GM12878 (cell line): ENCODE data around the gene TARS3. TPM values are rescaled to one million over a fixed set of nuclear protein-coding genes. Genes with fewer than 3 reads are reported as not detected.
A peak's percentile ranks its signal among the peaks of the same experiment; 100 is the strongest.

ENCODE experiments used
- ATAC-seq: fragments of 200-7000 bp; cut with Tn5 transposase; 3 replicates; pipeline ENCODE4 v1.9.1; 2020; ENCODE audit warnings: mild to moderate bottlenecking, moderate library complexity
- BruUV-seq: library from RNA; stranded (reverse); fragments of 400-500 nt; replicated peaks from 2 replicates; lab custom pipeline; 2021; lab: Mats Ljungman, UMichigan
- CTCF ChIA-PET: fragments of 300-600 bp; sonication (Branson Sonifier 250); formaldehyde crosslinking; extraction: SDS; loops from one replicate; lab custom pipeline; 2021; ENCODE audit warnings: inconsistent platforms; lab: Yijun Ruan, JAX
- POLR2A ChIA-PET: fragments of 350-600 bp; formaldehyde crosslinking; extraction: SDS; loops from one replicate; lab custom pipeline; 2021; ENCODE audit warnings: inconsistent platforms; lab: Charles Lee
- RAD21 ChIA-PET: fragments of 300-600 bp; sonication (Branson Sonifier 250); formaldehyde crosslinking; loops from one replicate; lab custom pipeline; 2023; ENCODE audit warnings: antibody characterized with exemption; ENCODE audit not compliant: unreplicated experiment; lab: Charles Lee
- SMC1A ChIA-PET: fragments of 300-600 bp; sonication (Branson Sonifier 250); formaldehyde crosslinking; loops from one replicate; lab custom pipeline; 2023; ENCODE audit not compliant: unreplicated experiment, uncharacterized antibody; lab: Charles Lee
- DNase-seq: peaks from one replicate; pipeline ENCODE4 v3.0.0-alpha.2; 2011; ENCODE audit warnings: low read depth, low spot score
- FAIRE-seq: peaks from 3 replicates; lab custom pipeline; 2011; peaks lifted over from hg19 to GRCh38; lab: Jason Lieb, UNC
- H2AFZ ChIP-seq: 2 replicates; pipeline ENCODE4 v1.6.0; 2011; ENCODE audit warnings: low read depth, low read length, control low read depth; ENCODE audit not compliant: control insufficient read depth
- H3K27ac ChIP-seq: 2 replicates; pipeline ENCODE4 v1.5.1; 2011; ENCODE audit warnings: control low read depth; ENCODE audit not compliant: control insufficient read depth, insufficient read depth
- H3K27me3 ChIP-seq, 2 experiments: replicated peaks in 1 of 2; 2 replicates each; pipeline versions ENCODE4 v1.6.0 to v1.6.1; 2011; ENCODE audit warnings: low read length in 1 of 2; ENCODE audit not compliant: control insufficient read depth in 2 of 2, insufficient read depth in 2 of 2
- H3K36me3 ChIP-seq, 2 experiments: 2 replicates each; pipeline ENCODE4 v1.5.1; 2011; ENCODE audit warnings: low read length in 1 of 2; ENCODE audit not compliant: control insufficient read depth in 2 of 2, insufficient read depth in 2 of 2
- H3K4me1 ChIP-seq: 2 replicates; pipeline ENCODE4 v1.6.1; 2011; ENCODE audit warnings: mild to moderate bottlenecking, low read length, moderate library complexity, mixed read lengths; ENCODE audit not compliant: control insufficient read depth, insufficient read depth
- H3K4me2 ChIP-seq: 2 replicates; pipeline ENCODE4 v1.6.0; 2011; ENCODE audit warnings: control low read depth; ENCODE audit not compliant: control insufficient read depth, insufficient read depth
- H3K4me3 ChIP-seq: fragments of 200-600 bp; sonication (generic); 2 replicates; pipeline ENCODE4 v1.5.1; 2016
- H3K79me2 ChIP-seq: 2 replicates; pipeline ENCODE4 v1.6.0; 2011; ENCODE audit warnings: low read length; ENCODE audit not compliant: control insufficient read depth, insufficient read depth
- H3K9ac ChIP-seq: 2 replicates; pipeline ENCODE4 v1.8.0; 2011; ENCODE audit warnings: low read length, control low read depth, mixed read lengths; ENCODE audit not compliant: control insufficient read depth, insufficient read depth
- H3K9me3 ChIP-seq: replicated peaks from 3 replicates; pipeline ENCODE4 v1.5.1; 2011; ENCODE audit warnings: mild to moderate bottlenecking, low read length; ENCODE audit not compliant: control insufficient read depth, insufficient read depth
- H4K20me1 ChIP-seq: 2 replicates; pipeline ENCODE4 v1.6.0; 2011; ENCODE audit not compliant: control insufficient read depth, insufficient read depth
- ATF3 ChIP-seq: IDR thresholded peaks from 2 replicates; pipeline ENCODE4 v1.6.1; 2011; ENCODE audit warnings: low read depth, mild to moderate bottlenecking, low read length, moderate library complexity, borderline replicate concordance; ENCODE audit errors: extremely low read depth
- BCL11A ChIP-seq: IDR thresholded peaks from 2 replicates; pipeline ENCODE4 v1.6.1; 2011; ENCODE audit warnings: low read depth, low read length
- BMI1 ChIP-seq: fragments of 450-650 bp; IDR thresholded peaks from 2 replicates; pipeline ENCODE4 v1.6.1; 2016; ENCODE audit warnings: mild to moderate bottlenecking, moderate library complexity, borderline replicate concordance
- CBX3 ChIP-seq: fragments of 200-600 bp; sonication (generic); IDR thresholded peaks from 2 replicates; pipeline ENCODE4 v1.6.1; 2016; ENCODE audit warnings: low read depth, borderline replicate concordance
- ETV6 ChIP-seq, 2 experiments: fragments of 450-650 bp in 1 of 2; IDR thresholded peaks in 1 of 2; conservative IDR thresholded peaks in 1 of 2; 2 replicates each; pipeline ENCODE4 v1.6.1; 2014; ENCODE audit warnings: antibody characterized with exemption in 1 of 2, borderline replicate concordance in 1 of 2, low read depth in 1 of 2, mild to moderate bottlenecking in 1 of 2, moderate library complexity in 1 of 2
- HDGF ChIP-seq: fragments of 450-650 bp; IDR thresholded peaks from 2 replicates; pipeline ENCODE4 v1.6.1; 2016; ENCODE audit warnings: antibody characterized with exemption
- IRF5 ChIP-seq: fragments of 450-650 bp; IDR thresholded peaks from 2 replicates; pipeline ENCODE4 v1.6.1; 2017; ENCODE audit warnings: borderline replicate concordance
- MTA2 ChIP-seq: fragments of 450-650 bp; IDR thresholded peaks from 2 replicates; pipeline ENCODE4 v1.6.1; 2016; ENCODE audit warnings: low read depth, mild to moderate bottlenecking, moderate library complexity
- RCOR1 ChIP-seq: conservative IDR thresholded peaks from 2 replicates; pipeline ENCODE4 v1.6.1; 2012; ENCODE audit warnings: low read depth, low read length, improper control_type of control experiment
- RFX5 ChIP-seq: IDR thresholded peaks from 2 replicates; pipeline ENCODE4 v1.6.1; 2011; ENCODE audit warnings: low read depth, low read length, improper control_type of control experiment
- SPI1 ChIP-seq: IDR thresholded peaks from 2 replicates; pipeline ENCODE4 v1.6.1; 2011; ENCODE audit warnings: low read depth, mild to moderate bottlenecking, low read length, moderate library complexity, borderline replicate concordance; ENCODE audit not compliant: insufficient read depth
- TCF3 ChIP-seq: IDR thresholded peaks from 2 replicates; pipeline ENCODE4 v1.6.1; 2012; ENCODE audit warnings: low read depth, mild to moderate bottlenecking, low read length, borderline replicate concordance; ENCODE audit not compliant: insufficient read depth
- ZNF274 ChIP-seq: IDR thresholded peaks from one replicate; pipeline ENCODE4 v1.8.0; 2011; ENCODE audit not compliant: insufficient read length, insufficient read depth
- ZZZ3 ChIP-seq: IDR thresholded peaks from 2 replicates; pipeline ENCODE4 v1.6.1; 2011; ENCODE audit warnings: low read depth; ENCODE audit not compliant: control insufficient read depth, insufficient read length
- WGBS: methylation state at CpG from one replicate; pipeline ENCODE4 v1.1.6; 2016; ENCODE audit warnings: low lambda C conversion rate; ENCODE audit not compliant: insufficient replicate concordance, insufficient coverage; ENCODE audit errors: missing lambda C conversion rate; 5-methylcytosine and 5-hydroxymethylcytosine counted together
- in situ Hi-C: fragments of 300-500 bp; cut with MboI; formaldehyde crosslinking; loops from 9 replicates; pipeline ENCODE4 v1.14.3; 2018; ENCODE audit warnings: mixed read lengths
- intact Hi-C: fragments of 100-400 bp; cut with micrococcal nuclease; formaldehyde crosslinking; loops from one replicate; pipeline ENCODE4 v1.14.2; 2022; ENCODE audit not compliant: unreplicated experiment
- polyA plus RNA-seq, 11 experiments: library from polyadenylated mRNA; depleted of rRNA in 4 of 11; unstranded in 6 of 11; stranded (reverse) in 5 of 11; fragments of >200 nt; fragmentation: Nextera tagmentation in 4 of 11; fragmentation: Illumina TruSeq in 1 of 11; extraction: Ambion mirVana in 4 of 11; extraction: Trizol in 1 of 11; gene quantifications; 1 replicate in 1 of 11; 2 replicates in 10 of 11; pipeline versions ENCODE4 v1.2.1 to v1.2.3, GENCODE V29; 2011 to 2016; ENCODE audit warnings: inconsistent platforms in 2 of 11, missing spikeins in 2 of 11, low read depth in 1 of 11
- total RNA-seq, 4 experiments: library from RNA; depleted of rRNA in 3 of 4; stranded (reverse); fragments of >200 nt in 3 of 4; fragmentation: Illumina TruSeq in 1 of 4; extraction: Trizol in 1 of 4; gene quantifications; 2 replicates each; pipeline versions ENCODE4 v1.2.1 to v1.2.3, GENCODE V29; 2013 to 2021
- TF ChIP-seq, protein P1 (sequence below): fragments of 450-650 bp; IDR thresholded peaks from 2 replicates; pipeline ENCODE4 v1.6.1; 2017; ENCODE audit warnings: mild to moderate bottlenecking
- TF ChIP-seq, protein P2 (sequence below): fragments of 450-650 bp; conservative IDR thresholded peaks from 2 replicates; pipeline ENCODE4 v1.6.1; 2017; ENCODE audit warnings: mild to moderate bottlenecking, moderate library complexity

Gene TARS3
- total and polyA plus RNA-seq, 10 of the 15 experiments (the other 5 are each of a cell fraction or from before 2014, with no cell fraction given) = 1.4 to 7.8 (median 5.3) TPM

- TF ChIP-seq, protein P1, sequence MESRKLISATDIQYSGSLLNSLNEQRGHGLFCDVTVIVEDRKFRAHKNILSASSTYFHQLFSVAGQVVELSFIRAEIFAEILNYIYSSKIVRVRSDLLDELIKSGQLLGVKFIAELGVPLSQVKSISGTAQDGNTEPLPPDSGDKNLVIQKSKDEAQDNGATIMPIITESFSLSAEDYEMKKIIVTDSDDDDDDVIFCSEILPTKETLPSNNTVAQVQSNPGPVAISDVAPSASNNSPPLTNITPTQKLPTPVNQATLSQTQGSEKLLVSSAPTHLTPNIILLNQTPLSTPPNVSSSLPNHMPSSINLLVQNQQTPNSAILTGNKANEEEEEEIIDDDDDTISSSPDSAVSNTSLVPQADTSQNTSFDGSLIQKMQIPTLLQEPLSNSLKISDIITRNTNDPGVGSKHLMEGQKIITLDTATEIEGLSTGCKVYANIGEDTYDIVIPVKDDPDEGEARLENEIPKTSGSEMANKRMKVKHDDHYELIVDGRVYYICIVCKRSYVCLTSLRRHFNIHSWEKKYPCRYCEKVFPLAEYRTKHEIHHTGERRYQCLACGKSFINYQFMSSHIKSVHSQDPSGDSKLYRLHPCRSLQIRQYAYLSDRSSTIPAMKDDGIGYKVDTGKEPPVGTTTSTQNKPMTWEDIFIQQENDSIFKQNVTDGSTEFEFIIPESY = no peak
- TF ChIP-seq ZZZ3 = no peak
- no peak for TF ChIP-seq CBX3
- TF ChIP-seq HDGF = no peak
- TF ChIP-seq, protein P2, sequence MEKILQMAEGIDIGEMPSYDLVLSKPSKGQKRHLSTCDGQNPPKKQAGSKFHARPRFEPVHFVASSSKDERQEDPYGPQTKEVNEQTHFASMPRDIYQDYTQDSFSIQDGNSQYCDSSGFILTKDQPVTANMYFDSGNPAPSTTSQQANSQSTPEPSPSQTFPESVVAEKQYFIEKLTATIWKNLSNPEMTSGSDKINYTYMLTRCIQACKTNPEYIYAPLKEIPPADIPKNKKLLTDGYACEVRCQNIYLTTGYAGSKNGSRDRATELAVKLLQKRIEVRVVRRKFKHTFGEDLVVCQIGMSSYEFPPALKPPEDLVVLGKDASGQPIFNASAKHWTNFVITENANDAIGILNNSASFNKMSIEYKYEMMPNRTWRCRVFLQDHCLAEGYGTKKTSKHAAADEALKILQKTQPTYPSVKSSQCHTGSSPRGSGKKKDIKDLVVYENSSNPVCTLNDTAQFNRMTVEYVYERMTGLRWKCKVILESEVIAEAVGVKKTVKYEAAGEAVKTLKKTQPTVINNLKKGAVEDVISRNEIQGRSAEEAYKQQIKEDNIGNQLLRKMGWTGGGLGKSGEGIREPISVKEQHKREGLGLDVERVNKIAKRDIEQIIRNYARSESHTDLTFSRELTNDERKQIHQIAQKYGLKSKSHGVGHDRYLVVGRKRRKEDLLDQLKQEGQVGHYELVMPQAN = no peak
Observed at GRCh38 chr15:101642361-101642760, 81.9 kb downstream of the TARS3 start (continued).

GRCh38 chr15:101641894-101642293 lies 82.4 kb downstream of the TARS3 start:
- WGBS = 31% methylated on average over 1 of the region's 1 CpG
- BruUV-seq = no TSS peak
- FAIRE-seq (no peak), DNase-seq (peak; percentile 25), ATAC-seq (peak; percentile 91)
- Histone ChIP-seq H3K4me2 (no peak overlapping the region; the same call in 1 of the 2 replicates), H2AFZ (no peak overlapping the region), H3K4me3 (no peak overlapping the region), H3K27ac (no peak overlapping the region), H3K79me2 (no peaks in the 10 kb centered on the region), H3K9me3 (no peaks in the 10 kb centered on the region), H3K36me3 (peaks cover 7 to 17% of the 10 kb centered on the region in 2 experiments; a peak in 3 of 4 replicates), H3K9ac (no peak overlapping the region), H3K4me1 (peaks cover 5% of the 10 kb centered on the region; the same call in 1 of the 2 replicates), H4K20me1 (no peaks in the 10 kb centered on the region), H3K27me3 (no peaks in the 10 kb centered on the region)
- CTCF ChIA-PET = interaction anchor here (0.6 to 5.1 kb wide), 32 partner anchors 8 to 634 kb away, joined by 3 to 93 read pairs (median 4); partner anchors contain the start of genes SNRPA1 and TM2D3
- RAD21 ChIA-PET = interaction anchor here (0.7 to 2.4 kb wide), 10 partner anchors 8 to 384 kb away, joined by 3 to 23 read pairs (median 4); partner anchors contain the start of gene SNRPA1
- intact Hi-C loops (loop anchor here (1.0 kb wide), 2 partner anchors 342 to 347 kb away; partner anchors contain the start of gene SNRPA1), in situ Hi-C loops (loop anchor here (5.0 kb wide), 1 partner anchor 350 kb away; no protein-coding TSS in a partner anchor)
- POLR2A ChIA-PET = interaction anchor here (1.1 kb wide), 1 partner anchor 12 kb away, joined by 3 read pairs; no protein-coding TSS in a partner anchor
- SMC1A ChIA-PET = interaction anchor here (0.6 to 4.9 kb wide), 13 partner anchors 8 to 384 kb away, joined by 3 to 30 read pairs (median 5); partner anchors contain the start of genes SNRPA1 and TM2D3
- TF ChIP-seq TCF3 (no peak), SPI1 (peak; percentile 46; the same call in 1 of the 2 replicates), RFX5 (peak; percentile 73; the same call in 1 of the 2 replicates), MTA2 (peak; percentile 82), BMI1 (0 out of 2 replicates have a peak, but pooled peaks have one; percentile 16), IRF5 (no peak), ZNF274 (no peak), ETV6 (conservative IDR thresholded peaks at IDR 0.05 in 1 of 2, IDR thresholded peaks at IDR 0.05 in 1 of 2; ENCODE audit: borderline replicate concordance in 1 of 2, low read depth in 1 of 2) (no peak), ATF3 (no peak), BCL11A (peak; percentile 48; the same call in 1 of the 2 replicates), RCOR1 (no peak)
